NCI-H446 treated with DMSO at 0.1 percent for 48 hours (cell line): ENCODE measurements around the gene ALK.
A peak's percentile ranks its signal among the peaks of the same experiment; 100 is the strongest.

ENCODE experiments used
- DNase-seq: peaks from one replicate; lab custom pipeline; 2025; lab: John Stamatoyannopoulos, UW

Gene ALK

DNA sequence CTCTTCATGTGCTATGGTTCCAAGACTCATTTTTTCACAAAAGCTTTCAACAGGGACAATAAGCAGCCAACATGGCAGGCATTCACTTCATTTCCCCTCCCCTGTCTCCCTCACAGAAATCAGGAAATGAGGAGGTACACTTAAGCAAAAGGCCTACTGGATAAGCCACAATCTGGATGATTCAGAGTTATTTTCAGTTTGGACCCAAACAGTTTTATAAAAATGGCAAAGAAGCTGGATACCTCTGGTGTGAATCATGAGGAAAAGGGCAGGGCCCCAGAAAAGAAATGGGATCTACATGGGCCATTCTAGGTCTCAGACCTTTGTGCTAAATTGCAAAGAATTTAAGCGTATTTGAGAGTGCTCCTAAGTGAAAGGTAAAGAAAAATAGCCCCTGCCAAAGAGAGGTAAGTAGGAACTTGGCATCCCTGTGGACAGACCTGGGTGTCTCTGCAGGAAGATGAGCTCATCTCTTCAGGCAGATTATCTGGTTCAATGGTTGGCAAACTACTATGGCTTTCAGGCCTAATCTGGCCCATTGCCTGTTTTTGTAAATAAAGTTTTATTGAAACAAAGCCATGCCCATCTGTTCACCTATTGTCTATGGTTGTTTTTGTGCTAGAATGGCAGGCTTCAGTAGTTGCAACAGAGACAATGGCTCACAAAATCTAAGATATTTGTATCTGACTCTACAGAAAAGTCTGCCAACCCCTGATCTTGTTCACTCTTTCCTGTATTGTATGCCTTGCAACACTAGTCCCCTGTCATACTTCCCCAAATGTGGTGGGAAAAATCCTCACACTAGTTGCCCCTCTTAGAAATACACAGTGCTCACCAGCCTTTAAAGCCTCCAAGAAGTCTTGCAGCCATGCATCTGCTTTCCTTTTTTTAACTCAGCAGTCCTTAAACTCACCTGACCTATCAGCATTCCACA, 315.0 kb downstream of the ALK start:
- peak; percentile 90 for DNase-seq

DNA sequence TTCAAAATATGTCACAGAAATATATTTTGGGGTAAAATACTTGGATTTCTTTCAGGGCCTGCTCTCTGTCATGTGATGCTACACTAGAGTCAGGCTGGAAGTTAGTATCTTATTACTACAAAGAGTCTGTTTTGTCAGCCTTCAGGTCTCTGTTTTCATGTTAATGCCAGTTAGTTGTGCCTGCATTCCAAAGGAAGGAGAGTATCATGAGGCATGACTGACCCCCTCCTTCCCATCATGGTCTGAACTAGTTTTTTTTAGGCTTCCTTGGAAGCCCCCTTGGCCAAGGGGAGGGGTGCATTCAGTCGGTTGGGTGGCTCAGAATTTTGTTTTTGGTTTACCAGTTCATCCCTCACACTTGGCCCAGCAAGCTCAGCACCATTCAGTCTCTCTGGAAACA, 318.0 kb downstream of the ALK start:
- no peak for DNase-seq

DNA sequence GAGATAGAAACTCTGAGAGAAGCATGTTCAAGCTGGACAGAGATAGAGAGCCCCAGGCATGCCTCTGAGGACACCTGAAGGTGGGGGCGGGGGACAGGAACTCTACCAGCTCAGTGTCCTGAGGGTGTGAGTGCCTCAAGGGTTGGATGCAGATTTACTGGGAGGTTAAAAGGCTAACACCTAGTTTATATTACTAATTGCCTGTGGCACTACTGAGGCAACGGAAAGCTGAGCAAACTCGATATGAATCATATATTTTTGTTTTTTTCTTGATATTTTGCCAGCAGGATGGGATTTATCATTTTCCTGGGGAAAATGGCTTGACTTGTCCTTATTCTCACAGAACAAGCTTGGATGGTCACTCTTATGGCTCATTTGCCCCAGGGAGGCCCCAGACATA, 319.5 kb downstream of the ALK start:
- no peak for DNase-seq

DNA sequence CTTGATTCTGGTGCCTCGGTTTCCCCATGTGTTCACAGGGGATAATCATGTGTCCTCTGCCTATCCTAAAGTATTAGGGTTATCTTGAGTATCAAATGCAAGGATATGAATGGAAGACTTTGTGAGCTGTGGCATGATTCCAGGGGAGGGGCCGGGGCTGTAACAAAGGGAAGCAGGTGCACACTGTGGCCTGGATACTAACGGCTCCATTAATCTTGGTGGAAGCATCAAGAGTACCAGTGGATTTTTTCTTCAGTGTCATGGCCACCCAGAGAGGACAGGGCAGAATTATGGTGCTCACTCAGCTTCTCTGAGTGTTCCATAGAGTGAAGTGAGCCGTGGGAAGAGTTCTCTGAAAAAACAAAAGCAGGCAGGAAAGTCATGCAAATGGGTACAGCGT, 320.1 kb downstream of the ALK start:
- DNase-seq: no peak

- no peak for DNase-seq
Observed at GRCh38 chr2:29599946-29600345, 321.4 kb downstream of the ALK start.

- DNase-seq: no peak
Observed at GRCh38 chr2:29598978-29599377, 322.4 kb downstream of the ALK start.

DNA sequence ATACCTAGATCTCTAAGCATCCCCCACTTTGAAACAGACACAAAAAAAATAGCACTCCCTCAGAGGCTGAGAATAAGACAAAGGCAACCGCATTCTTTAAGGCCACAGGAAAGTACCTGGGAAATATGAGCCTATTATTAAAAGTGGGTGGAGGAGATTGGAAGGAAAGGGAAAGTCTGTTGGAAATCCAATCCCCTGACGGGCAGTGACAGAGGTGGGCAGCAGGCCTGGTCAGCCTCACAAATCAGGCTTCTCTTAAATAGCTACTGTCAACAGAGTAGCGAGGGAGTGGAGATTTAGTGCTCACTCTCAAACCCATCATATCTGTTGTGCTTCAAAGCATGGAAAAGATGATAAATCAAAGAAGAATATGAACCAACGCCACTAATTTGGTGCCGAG, 324.4 kb downstream of the ALK start:
- DNase-seq: no peak

- no peak for DNase-seq
Observed at GRCh38 chr2:29596584-29596983, 324.8 kb downstream of the ALK start.

GRCh38 chr2:29591600-29591999, 329.8 kb downstream of the ALK start:
- no peak for DNase-seq

- no peak for DNase-seq
Observed at GRCh38 chr2:29590211-29590610, 331.2 kb downstream of the ALK start.

- no peak for DNase-seq
Observed at GRCh38 chr2:29589440-29590103, 331.8 kb downstream of the ALK start.

DNA sequence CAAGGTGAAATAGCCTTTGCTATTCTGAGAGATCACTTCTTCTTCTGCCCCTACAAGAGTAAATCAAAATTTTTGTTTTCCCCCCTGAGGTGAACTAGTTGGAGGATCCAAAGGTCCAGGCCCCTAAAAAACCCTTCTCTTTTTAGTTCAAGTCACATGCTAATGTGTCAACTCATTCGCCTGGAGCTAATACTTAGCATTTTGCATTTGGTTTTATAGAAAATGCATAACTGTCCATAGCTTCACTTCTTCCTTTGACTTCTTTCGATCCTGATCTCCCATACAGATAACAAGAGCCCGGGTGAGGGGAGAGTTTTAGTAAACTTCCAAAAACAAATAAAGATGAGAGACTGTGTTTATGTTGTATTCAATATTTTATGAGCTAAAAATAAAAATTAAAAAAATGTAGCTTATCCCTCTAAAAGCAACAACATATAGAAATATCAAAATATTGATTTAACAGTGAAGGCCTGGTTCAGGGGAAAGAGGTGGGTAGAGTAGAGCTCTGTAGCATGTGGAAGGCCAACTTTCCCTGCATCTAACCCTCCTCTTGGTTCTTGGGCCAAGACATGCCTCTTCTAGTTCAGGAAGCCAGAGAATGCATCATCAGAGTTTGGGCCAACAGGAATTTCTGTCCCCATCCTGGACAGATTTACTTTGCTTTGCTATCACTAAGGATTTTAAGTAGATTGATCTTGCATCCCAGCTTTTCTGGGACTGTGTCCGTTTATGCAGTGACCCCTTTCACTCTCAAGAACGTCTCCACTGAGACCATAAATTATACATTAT, 333.8 kb downstream of the ALK start:
- DNase-seq: no peak

DNA sequence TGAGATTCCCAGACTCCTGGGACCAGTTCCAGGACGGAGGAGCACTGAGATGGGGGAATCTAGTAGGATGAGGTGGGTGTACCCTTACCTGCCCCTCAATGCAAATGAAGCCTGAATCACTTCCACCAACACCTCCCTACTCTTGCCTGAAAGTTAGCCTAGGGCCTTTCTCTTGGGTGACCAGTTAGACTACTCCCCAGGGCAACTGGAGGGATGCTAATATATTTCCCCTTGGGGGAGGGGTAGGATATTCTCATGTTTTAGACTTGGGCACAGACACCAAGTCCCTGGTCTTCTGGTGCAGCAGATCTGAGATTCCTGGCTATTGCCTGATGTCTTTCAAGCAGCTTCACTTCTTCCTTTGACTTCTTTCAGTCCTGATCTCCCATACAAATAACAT, 334.5 kb downstream of the ALK start:
- DNase-seq: no peak

DNA sequence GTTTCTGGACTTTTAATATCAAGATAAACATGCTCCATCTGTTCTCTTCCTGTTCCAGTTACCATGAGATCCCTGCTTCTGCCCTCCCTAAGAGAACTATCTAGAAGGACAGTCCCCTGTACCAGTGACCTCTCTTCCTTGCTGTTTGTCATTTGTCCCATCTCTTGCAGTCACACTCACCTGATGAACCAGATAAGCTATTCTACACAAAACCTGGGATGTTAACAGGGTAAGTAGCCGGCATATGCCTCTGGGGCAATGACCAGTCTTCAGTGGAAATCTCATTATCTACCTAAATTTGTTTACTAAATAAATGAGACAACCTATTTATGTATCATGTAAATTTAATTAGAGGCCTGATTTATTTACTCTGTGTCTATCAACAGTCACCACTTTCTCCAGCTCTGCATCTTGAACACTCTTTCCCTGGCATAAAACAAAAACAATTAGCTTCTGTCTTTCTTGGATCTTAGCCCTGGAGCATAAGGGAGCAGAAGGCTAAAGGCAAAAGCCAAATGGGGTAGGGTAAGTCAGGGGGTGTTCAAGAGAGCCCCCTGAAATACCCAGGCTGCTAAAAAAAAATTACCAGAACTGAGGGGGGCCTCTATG, 337.7 kb downstream of the ALK start:
- DNase-seq: no peak

DNA sequence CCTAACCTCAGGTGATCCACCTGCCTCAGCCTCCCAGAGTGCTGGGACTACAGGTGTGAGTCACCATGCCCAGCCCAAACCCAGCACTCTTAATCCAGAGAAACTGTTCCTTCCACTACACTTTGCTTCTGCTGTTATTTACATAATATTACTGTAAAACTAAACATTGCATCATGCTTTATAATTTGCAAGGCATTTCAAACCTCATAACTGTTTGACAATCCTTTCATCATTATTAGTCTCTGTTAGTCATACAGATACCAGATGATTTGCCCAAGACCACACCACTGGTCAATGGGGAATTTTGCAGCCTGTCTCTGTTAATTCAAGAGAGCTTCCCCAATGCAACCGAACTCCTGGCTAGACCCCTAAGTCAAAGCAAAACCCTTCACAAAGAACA, 338.3 kb downstream of the ALK start:
- DNase-seq: no peak

- no peak for DNase-seq
Observed at GRCh38 chr2:29582062-29582461, 339.3 kb downstream of the ALK start.

GRCh38 chr2:29580223-29580622, 341.2 kb downstream of the ALK start:
- DNase-seq: no peak

- no peak for DNase-seq
Observed at GRCh38 chr2:29579495-29580169, 341.8 kb downstream of the ALK start.

DNA sequence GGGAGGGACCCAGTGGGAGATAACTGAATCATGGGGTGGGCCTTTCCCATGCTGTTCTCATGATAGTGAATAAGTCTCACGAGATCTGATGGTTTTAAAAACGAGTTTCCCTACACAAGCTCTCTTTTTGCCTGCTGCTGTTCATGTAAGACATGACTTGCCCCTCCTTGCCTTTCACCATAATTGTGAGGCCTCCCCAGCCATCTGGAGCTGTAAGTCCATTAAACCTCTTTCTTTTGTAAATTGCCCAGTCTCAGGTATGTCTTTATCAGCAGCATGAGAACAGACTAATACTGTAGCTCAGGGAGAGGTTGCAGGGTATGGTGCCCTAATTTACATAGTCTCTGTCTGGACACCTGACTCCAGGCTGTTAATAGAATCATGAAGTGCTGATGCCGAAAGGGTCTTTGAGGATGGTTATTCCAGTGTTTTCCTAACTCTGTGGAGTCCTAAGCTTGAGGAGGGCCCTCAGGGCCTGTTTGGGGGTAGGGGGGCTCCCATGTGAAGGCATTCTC, 343.2 kb downstream of the ALK start:
- DNase-seq: no peak

DNA sequence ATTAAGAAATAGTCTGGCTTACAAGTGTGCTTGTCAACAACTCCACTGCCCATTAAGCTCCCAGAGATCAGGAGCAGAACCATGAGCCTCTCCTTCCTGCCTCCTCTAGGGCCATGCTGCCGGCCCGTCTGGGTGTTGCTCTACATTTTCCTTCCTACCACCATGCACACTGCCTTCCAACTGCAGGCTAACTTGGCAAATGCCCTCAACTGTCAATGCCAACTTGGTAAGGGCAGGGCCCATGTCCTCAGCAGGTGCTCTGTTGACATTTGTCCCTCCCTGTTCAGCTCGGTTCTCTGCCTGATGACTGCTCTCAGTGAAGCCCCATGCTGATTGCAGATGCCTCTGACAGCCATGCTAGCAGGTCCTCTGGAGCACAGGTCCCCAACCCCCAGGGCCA, 345.2 kb downstream of the ALK start:
- no peak for DNase-seq

- no peak for DNase-seq
Observed at GRCh38 chr2:29575370-29575890, 346.0 kb downstream of the ALK start.
